ENCODE results near the gene TFPI. TPM values are rescaled to one million over a fixed set of nuclear protein-coding genes. Genes with fewer than 3 reads are reported as not detected.

The TFPI gene
- total and polyA plus RNA-seq, 12 donors = 12.6 to 51.0 (median 21.0) TPM

- no peaks in the 10 kb centered on the region for H3K9me3 ChIP-seq
- intact Hi-C loops (cut with DNase I) = no loop called here
- no peak for TF ChIP-seq CTCF (IDR thresholded peaks at IDR 0.05)
- peaks cover 0 to 40% (median 3%) of the 10 kb centered on the region in 9 donors for H3K36me3 ChIP-seq
- ATAC-seq (no peak), DNase-seq (no peak)
- H3K4me3 ChIP-seq = no peak overlapping the region
- WGBS, 2 donors = 96 to 98% methylated on average over 2 of the region's 2 CpGs
- no peaks in the 10 kb centered on the region for H3K27me3 ChIP-seq
- peaks cover 0 to 24% (median 9%) of the 10 kb centered on the region in 9 donors for H3K4me1 ChIP-seq
- H3K27ac ChIP-seq = no peak overlapping the region
These were observed 75.5 kb downstream of the TFPI start for GRCh38 chr2:187478719-187479118.

DNA sequence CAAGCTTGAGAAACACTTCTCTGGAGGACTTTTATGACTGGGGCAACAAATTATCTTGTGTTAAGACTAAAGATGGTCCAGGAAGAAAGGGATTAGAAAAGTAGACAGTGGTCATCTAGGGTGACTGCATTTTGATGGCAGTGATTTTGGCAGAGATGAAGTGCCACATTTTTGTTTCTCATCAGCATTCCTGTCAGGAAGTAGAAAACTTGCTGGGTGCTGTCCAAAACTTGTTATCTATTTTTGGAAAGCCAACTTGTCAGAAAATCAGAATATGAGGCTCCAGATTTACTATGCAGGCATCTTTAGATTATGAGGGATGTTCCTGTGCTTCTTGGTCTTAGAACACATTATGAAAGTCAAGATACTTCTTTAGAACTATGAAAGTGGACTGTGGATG is 77.2 kb downstream of the TFPI start:
- no peak overlapping the region for H3K4me3 ChIP-seq
- H3K27me3 ChIP-seq = no peaks in the 10 kb centered on the region
- intact Hi-C loops (cut with DNase I) = no loop called here
- ATAC-seq (no peak), DNase-seq (no peak)
- TF ChIP-seq CTCF (IDR thresholded peaks at IDR 0.05) = no peak
- peaks cover 0 to 37% (median 0%) of the 10 kb centered on the region in 9 donors for H3K36me3 ChIP-seq
- no peak overlapping the region for H3K27ac ChIP-seq
- no peaks in the 10 kb centered on the region for H3K9me3 ChIP-seq
- H3K4me1 ChIP-seq = peaks cover 0 to 24% (median 9%) of the 10 kb centered on the region in 9 donors

DNA sequence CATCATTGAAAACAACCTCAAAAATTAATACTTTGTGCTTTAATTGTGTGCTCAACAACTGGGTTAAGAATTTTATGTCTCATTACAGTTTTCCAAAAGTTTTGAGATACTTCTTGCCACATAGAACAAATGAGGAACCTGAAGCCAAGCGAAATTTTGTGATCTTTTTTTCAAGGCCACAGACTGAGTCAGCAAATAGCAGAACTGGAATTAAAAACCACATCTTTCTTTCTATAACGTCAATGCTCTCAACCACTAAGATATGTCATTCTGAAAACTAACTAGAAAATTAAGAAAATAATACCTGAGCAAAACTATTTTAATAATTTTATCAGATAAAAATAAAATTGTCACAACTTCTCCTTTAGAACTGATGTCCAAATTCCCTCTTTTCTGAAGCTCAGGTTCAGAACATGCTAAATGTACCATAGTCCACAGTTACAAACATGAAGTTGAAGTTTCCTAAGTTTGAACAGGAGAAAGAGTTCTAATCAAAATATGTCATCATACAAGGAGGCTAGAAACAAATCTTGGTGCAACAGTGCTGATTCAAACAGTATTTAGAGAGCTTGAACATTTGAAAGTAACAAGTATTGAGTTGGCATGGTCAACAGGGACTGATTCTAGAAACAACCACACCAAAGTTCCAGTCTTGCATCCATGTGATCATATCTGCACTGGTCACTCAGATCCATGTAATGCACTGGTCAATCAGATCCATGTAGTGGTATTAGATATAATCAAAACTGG is 78.6 kb downstream of the TFPI start:
- Histone ChIP-seq H3K36me3 (peaks cover 0 to 37% (median 0%) of the 10 kb centered on the region in 9 donors), H3K27me3 (no peaks in the 10 kb centered on the region), H3K4me3 (no peak overlapping the region), H3K9me3 (no peaks in the 10 kb centered on the region), H3K4me1 (peaks cover 0 to 16% (median 9%) of the 10 kb centered on the region in 9 donors), H3K27ac (peak overlapping the region in 1 of 10 donors; percentile 56)
- ATAC-seq = no peak
- TF ChIP-seq CTCF (IDR thresholded peaks at IDR 0.05) = no peak
- WGBS, 2 donors = 85 to 87% methylated on average over 2 of the region's 2 CpGs
- intact Hi-C loops (cut with DNase I) = no loop called here
- DNase-seq = no peak

DNA sequence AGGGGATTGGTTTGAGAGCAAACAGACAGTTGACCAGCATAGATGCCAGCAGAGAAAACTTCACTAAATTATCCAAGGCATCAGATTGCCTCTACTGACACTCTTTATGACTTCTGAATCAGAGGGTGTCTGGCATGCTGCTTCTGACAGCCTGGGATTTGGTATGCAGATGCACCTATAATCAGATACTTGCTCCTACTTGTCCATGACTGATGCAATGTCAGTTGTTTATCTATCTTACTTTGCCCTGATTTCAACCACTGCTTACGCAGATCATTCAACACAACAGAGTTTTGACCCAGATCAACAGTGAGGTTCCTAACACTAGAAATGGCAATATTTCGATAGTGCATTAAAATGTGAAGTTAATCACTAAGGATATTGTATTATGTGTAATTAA is 83.5 kb downstream of the TFPI start:
- Histone ChIP-seq H3K9me3 (no peaks in the 10 kb centered on the region), H3K27ac (no peak overlapping the region), H3K27me3 (no peaks in the 10 kb centered on the region), H3K4me1 (no peaks in the 10 kb centered on the region), H3K4me3 (no peak overlapping the region), H3K36me3 (peaks cover 0 to 33% (median 0%) of the 10 kb centered on the region in 9 donors)
- ATAC-seq (no peak), DNase-seq (no peak)
- no peak for TF ChIP-seq CTCF (IDR thresholded peaks at IDR 0.05)
- intact Hi-C loops (cut with DNase I) = no loop called here
- WGBS, 2 donors = 97 to 99% methylated on average over 2 of the region's 2 CpGs
